Mesenchymal stem cell (in vitro differentiated cells and primary cell): Measurements from ENCODE around the gene ILRUN.
A peak's percentile ranks its signal among the peaks of the same experiment; 100 is the strongest.
"Not testable (repeated sequence)": the region's sequence is repeated elsewhere in the genome, so short reads cannot be mapped to it uniquely, and the experiment has no call there.

ENCODE experiments used
- DNase-seq: peaks from one replicate; pipeline ENCODE4 v3.0.0-alpha.2; 2013
- H2AFZ ChIP-seq: one replicate; pipeline ENCODE4 v1.6.1; 2013; ENCODE audit warnings: low read depth, mild to moderate bottlenecking, control low read depth, inconsistent platforms, low read length, moderate library complexity
- H2AK5ac ChIP-seq: 2 replicates; pipeline ENCODE4 v1.6.1; 2013; ENCODE audit warnings: low read length, moderate library complexity, mild to moderate bottlenecking, inconsistent platforms; ENCODE audit not compliant: severe bottlenecking
- H2BK120ac ChIP-seq: one replicate; pipeline ENCODE4 v1.6.1; 2013; ENCODE audit warnings: low read depth, mild to moderate bottlenecking, inconsistent platforms, low read length, moderate library complexity
- H2BK12ac ChIP-seq, 2 experiments: one replicate each; pipeline ENCODE4 v1.6.1; 2013; ENCODE audit warnings: inconsistent platforms in 2 of 2, low read length in 2 of 2, mild to moderate bottlenecking in 2 of 2, moderate library complexity in 2 of 2, control low read depth in 1 of 2
- H2BK15ac ChIP-seq: one replicate; pipeline ENCODE4 v1.6.1; 2013; ENCODE audit warnings: mild to moderate bottlenecking, low read depth, inconsistent platforms; ENCODE audit not compliant: poor library complexity, severe bottlenecking
- H2BK5ac ChIP-seq: 2 replicates; pipeline ENCODE4 v1.6.1; 2013; ENCODE audit warnings: low read depth, mild to moderate bottlenecking, low read length, control low read depth, inconsistent platforms; ENCODE audit not compliant: poor library complexity, severe bottlenecking
- H3K14ac ChIP-seq, 2 experiments: one replicate each; pipeline ENCODE4 v1.6.1; 2013; ENCODE audit warnings: inconsistent platforms in 2 of 2, low read length in 2 of 2, control low read depth in 1 of 2, mild to moderate bottlenecking in 1 of 2, moderate library complexity in 1 of 2
- H3K18ac ChIP-seq, 2 experiments: one replicate each; pipeline ENCODE4 v1.6.1; 2013; ENCODE audit warnings: inconsistent platforms in 2 of 2, low read length in 2 of 2, control low read depth in 1 of 2, low read depth in 1 of 2, mild to moderate bottlenecking in 1 of 2
- H3K23ac ChIP-seq, 2 experiments: one replicate each; pipeline ENCODE4 v1.6.1; 2013; ENCODE audit warnings: inconsistent platforms in 2 of 2, low read length in 2 of 2, mild to moderate bottlenecking in 2 of 2, moderate library complexity in 2 of 2, control low read depth in 1 of 2
- H3K27ac ChIP-seq: 2 replicates; pipeline ENCODE4 v1.5.1; 2013; ENCODE audit warnings: mild to moderate bottlenecking, moderate library complexity, low read length, control low read depth, inconsistent platforms; ENCODE audit not compliant: poor library complexity, severe bottlenecking
- H3K27me3 ChIP-seq, 2 experiments: 2 replicates each; pipeline versions ENCODE4 v1.6.1 to v1.7.0; 2013; ENCODE audit warnings: low read length in 2 of 2, mild to moderate bottlenecking in 2 of 2, moderate library complexity in 2 of 2, control low read depth in 1 of 2, inconsistent platforms in 1 of 2; ENCODE audit not compliant: control insufficient read depth in 1 of 2, insufficient read depth in 1 of 2
- H3K36me3 ChIP-seq, 2 experiments: 2 replicates each; pipeline versions ENCODE4 v1.6.1 to v1.7.0; 2013; ENCODE audit warnings: low read length in 2 of 2, control low read depth in 1 of 2, inconsistent platforms in 1 of 2, low read depth in 1 of 2, mild to moderate bottlenecking in 1 of 2; ENCODE audit not compliant: insufficient read depth in 2 of 2, control insufficient read depth in 1 of 2
- H3K4ac ChIP-seq, 2 experiments: one replicate each; pipeline ENCODE4 v1.6.1; 2013; ENCODE audit warnings: inconsistent platforms in 2 of 2, low read length in 2 of 2, mild to moderate bottlenecking in 2 of 2, moderate library complexity in 2 of 2, control low read depth in 1 of 2, low read depth in 1 of 2
- H3K4me1 ChIP-seq: 2 replicates; pipeline ENCODE4 v1.6.1; 2013; ENCODE audit warnings: low read depth, low read length, control low read depth; ENCODE audit not compliant: control insufficient read depth, insufficient read depth
- H3K4me2 ChIP-seq: 2 replicates; pipeline ENCODE4 v1.6.1; 2013; ENCODE audit warnings: low read length, mild to moderate bottlenecking, inconsistent platforms; ENCODE audit not compliant: poor library complexity, severe bottlenecking
- H3K4me3 ChIP-seq, 2 experiments: 2 replicates each; pipeline versions ENCODE4 v1.5.1 to v1.7.0; 2013; ENCODE audit warnings: low read length in 2 of 2, mild to moderate bottlenecking in 2 of 2, control low read depth in 1 of 2, low read depth in 1 of 2; ENCODE audit not compliant: insufficient read depth in 1 of 2
- H3K79me1 ChIP-seq: replicated peaks from 2 replicates; pipeline ENCODE4 v1.6.1; 2013; ENCODE audit warnings: mild to moderate bottlenecking, control low read depth, low read length, inconsistent platforms; ENCODE audit not compliant: poor library complexity, severe bottlenecking
- H3K9ac ChIP-seq: 2 replicates; pipeline ENCODE4 v1.7.0; 2013; ENCODE audit warnings: mild to moderate bottlenecking, low read length, moderate library complexity
- H3K9me3 ChIP-seq: 2 replicates; pipeline ENCODE4 v1.7.0; 2013; ENCODE audit warnings: mild to moderate bottlenecking, low read length; ENCODE audit not compliant: control insufficient read depth
- H4K8ac ChIP-seq: one replicate; pipeline ENCODE4 v1.6.1; 2013; ENCODE audit warnings: inconsistent platforms, mild to moderate bottlenecking, low read length, moderate library complexity
- H4K91ac ChIP-seq: one replicate; pipeline ENCODE4 v1.6.1; 2013; ENCODE audit warnings: mild to moderate bottlenecking, low read length, inconsistent platforms
- WGBS: methylation state at CpG from one replicate; pipeline ENCODE4 v1.1.7; 2013; ENCODE audit warnings: mixed read lengths; 5-methylcytosine and 5-hydroxymethylcytosine counted together

Gene ILRUN

GRCh38 chr6:34655876-34656377 is 40.6 kb downstream of the ILRUN start:
- peak overlapping the region in 1 of 2 experiments; percentile 77 for H2BK12ac ChIP-seq
- H3K18ac ChIP-seq = peak overlapping the region in 1 of 2 experiments; percentile 64
- peak overlapping the region; percentile 90 for H3K9ac ChIP-seq
- not testable (repeated sequence) for H4K91ac ChIP-seq, H2BK5ac ChIP-seq, H4K8ac ChIP-seq, H2BK15ac ChIP-seq, H2BK120ac ChIP-seq, H3K4me1 ChIP-seq, H3K9me3 ChIP-seq, H3K27me3 ChIP-seq, H3K14ac ChIP-seq, DNase-seq, H3K23ac ChIP-seq, H2AFZ ChIP-seq, H3K4me2 ChIP-seq
- WGBS = 89% methylated on average over 10 of the region's 11 CpGs
- peak overlapping the region; percentile 99 for H3K27ac ChIP-seq
- H2AK5ac ChIP-seq = peak overlapping the region; percentile 53
- peak overlapping the region in 1 of 2 experiments; percentile 79 for H3K4me3 ChIP-seq
- H3K36me3 ChIP-seq = peaks cover 5 to 26% of the 10 kb centered on the region in 2 experiments
- peaks cover 14% of the 10 kb centered on the region for H3K79me1 ChIP-seq
- peak overlapping the region in 1 of 2 experiments; percentile 7 for H3K4ac ChIP-seq

- no peak overlapping the region for H2BK5ac ChIP-seq
- no peak overlapping the region for H2BK12ac ChIP-seq
- 100% methylated on average over 3 of the region's 3 CpGs for WGBS
- H3K23ac ChIP-seq = no peak overlapping the region
- peaks cover 3% of the 10 kb centered on the region for H3K4me1 ChIP-seq
- no peak overlapping the region for H3K4me2 ChIP-seq
- no peak overlapping the region for H2AFZ ChIP-seq
- no peak overlapping the region for H3K27ac ChIP-seq
- no peak overlapping the region for H4K8ac ChIP-seq
- DNase-seq = no peak
- H3K79me1 ChIP-seq = peaks cover 14% of the 10 kb centered on the region
- no peak overlapping the region for H2BK120ac ChIP-seq
- H3K9me3 ChIP-seq = no peaks in the 10 kb centered on the region
- peaks cover 5 to 36% of the 10 kb centered on the region in 2 experiments for H3K36me3 ChIP-seq
- no peak overlapping the region for H2BK15ac ChIP-seq
- no peak overlapping the region for H3K14ac ChIP-seq
- no peak overlapping the region for H2AK5ac ChIP-seq
- H3K4me3 ChIP-seq = no peak overlapping the region
- H3K4ac ChIP-seq = no peak overlapping the region
- H3K9ac ChIP-seq = no peak overlapping the region
- no peaks in the 10 kb centered on the region for H3K27me3 ChIP-seq
- H4K91ac ChIP-seq = no peak overlapping the region
- H3K18ac ChIP-seq = no peak overlapping the region
Measured at GRCh38 chr6:34654061-34654710, 42.4 kb downstream of the ILRUN start.

- Histone ChIP-seq H2BK5ac (no peak overlapping the region), H4K8ac (no peak overlapping the region), H2AFZ (no peak overlapping the region), H2BK120ac (no peak overlapping the region), H3K4me2 (no peak overlapping the region), H2BK15ac (no peak overlapping the region), H3K4me3 (no peak overlapping the region), H3K36me3 (peaks cover 5 to 43% of the 10 kb centered on the region in 2 experiments), H3K14ac (no peak overlapping the region), H3K79me1 (peaks cover 14% of the 10 kb centered on the region), H3K9ac (no peak overlapping the region), H3K27ac (no peak overlapping the region), H3K4ac (no peak overlapping the region), H3K23ac (no peak overlapping the region), H2AK5ac (no peak overlapping the region), H3K4me1 (no peaks in the 10 kb centered on the region), H3K27me3 (no peaks in the 10 kb centered on the region), H3K9me3 (no peaks in the 10 kb centered on the region), H2BK12ac (no peak overlapping the region), H3K18ac (no peak overlapping the region), H4K91ac (no peak overlapping the region)
- 89% methylated on average over 1 of the region's 1 CpG for WGBS
- DNase-seq = no peak
Measured at GRCh38 chr6:34652263-34652662, 44.3 kb downstream of the ILRUN start.

GRCh38 chr6:34650823-34651222 is 45.7 kb downstream of the ILRUN start:
- H2AFZ ChIP-seq = no peak overlapping the region
- H3K4ac ChIP-seq = no peak overlapping the region
- H3K9me3 ChIP-seq = no peaks in the 10 kb centered on the region
- no peak overlapping the region for H3K18ac ChIP-seq
- no peak overlapping the region for H4K91ac ChIP-seq
- no peak overlapping the region for H3K23ac ChIP-seq
- H2BK12ac ChIP-seq = no peak overlapping the region
- 98% methylated on average over 1 of the region's 2 CpGs for WGBS
- H4K8ac ChIP-seq = no peak overlapping the region
- H3K4me1 ChIP-seq = no peaks in the 10 kb centered on the region
- peaks cover 23% of the 10 kb centered on the region for H3K79me1 ChIP-seq
- H3K27me3 ChIP-seq = no peaks in the 10 kb centered on the region
- H3K9ac ChIP-seq = no peak overlapping the region
- H3K4me3 ChIP-seq = no peak overlapping the region
- H3K4me2 ChIP-seq = no peak overlapping the region
- no peak overlapping the region for H3K14ac ChIP-seq
- no peak overlapping the region for H3K27ac ChIP-seq
- no peak overlapping the region for H2BK5ac ChIP-seq
- peaks cover 8 to 54% of the 10 kb centered on the region in 2 experiments for H3K36me3 ChIP-seq
- no peak overlapping the region for H2BK15ac ChIP-seq
- DNase-seq = no peak
- H2AK5ac ChIP-seq = no peak overlapping the region
- H2BK120ac ChIP-seq = no peak overlapping the region
